Measurements from ENCODE around the gene PAX4. TPM values are rescaled to one million over a fixed set of nuclear protein-coding genes. Genes with fewer than 3 reads are reported as not detected.
"Not testable (repeated sequence)": the region's sequence is repeated elsewhere in the genome, so short reads cannot be mapped to it uniquely, and the experiment has no call there.

Gene PAX4
- total RNA-seq, 1 donor from 2014 or later: not detected

DNA sequence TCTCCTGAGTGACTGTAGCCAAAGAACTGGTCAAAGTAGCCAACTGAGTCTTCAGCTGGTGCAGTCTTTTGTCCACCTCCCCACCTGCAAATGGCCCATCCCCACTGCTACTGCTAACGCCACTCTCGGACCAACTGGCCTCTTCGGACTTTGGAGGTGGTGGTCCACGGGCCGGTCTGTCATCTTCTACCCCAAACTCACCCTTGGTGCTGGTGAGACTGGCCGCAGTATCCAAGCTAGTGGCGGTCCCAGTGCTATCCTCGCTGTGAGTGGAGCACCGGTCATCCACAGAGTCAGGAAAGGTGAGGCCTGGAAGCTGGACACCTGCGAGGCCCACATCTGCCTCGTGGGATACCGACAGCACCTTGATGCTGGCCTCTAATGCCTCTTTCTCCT, 33.3 kb downstream of the PAX4 start:
- ATAC-seq: no peak

DNA sequence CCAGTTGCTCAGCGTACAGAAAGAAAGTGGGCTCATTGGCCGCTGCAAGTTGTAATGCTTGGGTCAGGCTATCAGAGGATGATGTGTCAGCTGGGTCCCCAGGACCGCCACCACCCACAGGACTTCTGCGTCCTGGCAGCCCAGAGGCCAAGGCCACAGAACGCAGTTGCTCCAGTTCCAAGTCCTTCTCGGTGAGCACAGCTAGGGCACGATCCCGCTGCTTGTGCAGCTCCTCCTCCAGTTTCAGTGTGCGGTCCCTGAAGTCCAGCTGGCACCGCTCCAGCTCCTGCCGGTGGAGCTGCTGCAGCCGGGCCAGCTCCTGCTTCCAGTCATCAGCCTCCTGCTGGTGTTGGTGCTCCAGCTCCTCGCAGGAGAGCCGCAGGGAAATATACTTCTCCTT, 35.6 kb downstream of the PAX4 start:
- ATAC-seq: no peak

DNA sequence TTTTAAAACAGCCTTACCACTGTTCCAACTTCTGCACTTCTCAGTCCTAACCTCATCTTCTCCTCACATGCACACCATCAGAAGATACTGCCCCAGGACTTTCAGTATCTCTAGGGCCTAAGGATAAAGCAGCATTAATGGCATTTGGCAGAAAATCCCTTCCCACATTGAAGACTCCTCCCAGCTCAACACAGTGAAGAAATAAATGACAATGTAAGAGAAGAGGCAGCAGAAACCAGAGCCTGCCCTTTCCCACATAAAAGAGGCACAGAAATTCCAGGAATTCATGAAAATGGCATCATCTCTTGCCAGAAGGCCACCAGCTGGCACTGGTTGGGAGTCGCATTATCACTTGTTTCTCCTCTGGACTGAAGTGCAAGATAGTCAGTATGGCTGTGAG, 36.2 kb downstream of the PAX4 start:
- ATAC-seq: no peak

DNA sequence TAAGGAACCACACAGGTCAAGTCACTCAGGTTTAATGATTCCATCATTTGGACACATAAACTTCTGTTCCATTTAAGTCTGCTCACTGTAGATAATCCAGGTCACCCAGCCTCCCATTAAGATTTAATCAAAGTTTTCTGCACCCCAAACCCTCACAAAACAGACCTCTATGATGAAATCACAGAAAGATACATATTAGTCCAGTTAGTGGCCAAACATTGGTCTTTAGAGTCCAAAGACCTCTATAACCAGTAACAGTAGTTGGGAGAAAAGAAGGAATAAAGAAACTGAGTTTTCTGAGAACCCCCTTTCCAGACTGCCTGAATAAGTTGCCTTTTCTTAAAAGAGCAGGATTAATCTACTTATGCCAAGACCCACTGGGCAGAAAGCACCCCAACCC, 37.3 kb downstream of the PAX4 start:
- ATAC-seq: no peak

DNA sequence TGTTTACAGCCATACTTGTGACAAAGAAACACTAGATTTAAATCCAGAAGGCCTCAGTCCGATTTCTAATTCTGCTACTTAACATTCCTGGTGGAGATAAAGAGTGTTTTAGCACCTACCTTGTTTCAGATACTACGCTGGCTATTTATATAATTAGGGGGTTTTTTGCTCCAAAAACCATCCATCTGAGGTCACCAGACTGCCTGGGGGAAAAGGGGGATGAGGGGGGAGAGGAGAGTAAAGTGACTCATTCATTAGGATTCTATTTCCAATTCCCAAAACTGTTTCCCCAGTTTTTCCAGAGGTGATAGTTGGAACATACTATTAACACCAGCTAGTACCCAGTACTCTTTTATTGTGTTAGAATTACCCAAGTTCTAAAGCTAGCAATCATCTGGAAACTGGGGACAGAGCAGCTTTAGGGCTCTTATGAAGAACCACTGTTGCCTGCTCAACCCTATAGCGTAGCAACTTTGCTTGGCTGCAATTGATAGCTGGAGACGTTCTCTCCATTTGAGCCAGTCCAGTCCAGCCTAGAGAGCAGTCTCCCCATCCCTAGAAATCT, 39.1 kb downstream of the PAX4 start:
- no peak for ATAC-seq

DNA sequence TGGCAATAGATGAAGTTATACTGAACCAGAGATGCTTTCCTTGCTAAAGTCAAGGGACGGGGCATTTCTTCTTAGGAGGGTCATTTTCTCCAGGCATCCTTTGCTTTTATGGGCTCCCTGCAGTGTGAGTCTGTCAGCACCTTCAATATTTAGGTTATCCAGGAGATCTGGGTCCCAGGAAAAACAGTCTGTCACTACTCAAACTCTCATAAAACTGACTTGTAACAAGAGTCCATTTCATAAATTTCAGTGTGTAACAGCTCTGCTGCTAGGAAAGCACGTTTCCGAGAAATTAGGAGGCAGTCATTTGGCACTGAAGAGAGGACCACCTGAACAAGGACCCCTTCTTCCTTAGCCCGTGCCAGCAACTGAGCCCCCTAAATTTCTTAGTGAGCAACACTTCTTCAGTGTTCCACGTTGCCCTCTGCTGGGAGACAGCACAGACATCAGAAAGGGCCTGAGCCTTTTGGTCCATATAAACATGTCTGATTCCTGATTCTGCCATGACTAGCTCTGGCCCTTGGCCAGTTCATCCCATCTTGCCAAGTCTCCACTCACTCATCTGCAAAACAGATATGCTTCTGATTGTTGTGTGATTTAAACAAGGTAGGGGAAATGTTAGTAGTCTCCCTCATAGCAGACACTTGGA, 39.8 kb downstream of the PAX4 start:
- ATAC-seq: no peak

DNA sequence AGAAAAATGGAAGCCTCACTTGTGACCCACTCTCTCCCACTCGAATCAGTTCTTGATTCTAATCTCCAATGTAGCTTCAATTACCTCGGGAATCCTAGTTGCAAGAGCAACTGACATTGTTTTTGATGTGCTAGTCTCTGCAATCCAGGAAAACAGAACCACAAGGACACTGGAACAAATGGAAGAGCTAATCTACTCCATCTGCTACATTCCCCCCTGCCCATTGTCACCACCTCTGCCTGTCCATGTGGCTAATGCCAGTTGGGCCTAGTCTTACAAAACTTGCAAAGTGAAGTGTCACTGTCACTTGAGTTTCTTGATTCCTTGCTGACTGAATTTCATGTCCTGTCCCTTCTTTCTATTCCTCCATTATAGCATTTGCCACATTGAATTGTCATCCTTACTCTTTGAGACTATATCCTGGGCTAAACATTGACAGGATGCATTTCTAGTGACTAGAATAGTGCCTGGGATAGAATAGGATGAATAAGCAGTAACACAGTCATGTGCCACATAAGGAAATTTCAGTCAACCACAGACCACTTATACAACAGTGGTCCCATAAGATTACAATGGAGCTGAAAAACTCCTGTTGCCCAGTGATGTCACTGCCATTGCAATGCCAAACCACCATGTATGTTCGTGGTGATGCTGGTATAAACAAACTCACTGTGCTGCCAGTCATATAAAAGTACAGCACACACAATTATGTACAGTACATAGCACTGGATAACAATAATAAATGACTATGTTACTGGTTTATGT, 46.0 kb downstream of the PAX4 start:
- no peak for ATAC-seq

DNA sequence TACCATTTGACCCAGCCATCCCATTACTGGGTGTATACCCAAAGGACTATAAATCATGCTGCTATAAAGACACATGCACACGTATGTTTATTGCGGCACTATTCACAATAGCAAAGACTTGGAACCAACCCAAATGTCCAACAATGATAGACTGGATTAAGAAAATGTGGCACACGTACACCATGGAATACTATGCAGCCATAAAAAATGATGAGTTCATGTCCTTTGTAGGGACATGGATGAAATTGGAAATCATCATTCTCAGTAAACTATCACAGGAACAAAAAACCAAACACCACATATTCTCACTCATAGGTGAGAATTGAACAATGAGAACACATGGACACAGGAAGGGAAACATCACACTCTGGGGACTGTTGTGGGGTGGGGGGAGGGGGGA, 49.9 kb downstream of the PAX4 start:
- not testable (repeated sequence) for ATAC-seq

DNA sequence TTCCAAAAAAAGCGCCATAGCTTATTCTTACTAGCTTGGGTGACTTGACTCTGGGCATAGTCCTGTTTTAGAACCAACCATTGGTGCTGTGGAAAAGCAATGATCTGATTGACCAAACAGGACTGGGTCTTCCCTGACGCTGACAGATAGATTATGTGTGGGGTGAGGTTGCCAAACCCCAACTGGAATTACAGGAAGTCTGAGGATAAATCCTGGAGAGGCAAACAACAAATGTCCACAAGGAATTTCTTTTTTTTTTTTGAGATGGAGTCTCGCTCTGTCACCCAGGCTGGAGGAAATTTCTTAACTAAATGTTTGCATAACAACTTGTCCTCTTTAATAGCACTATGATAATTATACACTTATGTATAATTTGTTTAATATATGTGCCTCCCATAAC, 51.7 kb downstream of the PAX4 start:
- ATAC-seq: no peak

Other genes starting within 250 kb of the PAX4 start
- 17.6 TPM for gene ZNF800, start 225.4 kb downstream of the PAX4 start, total RNA-seq
- 11.0 TPM for gene GCC1, start 32.5 kb downstream of the PAX4 start, total RNA-seq
- 197 TPM for gene ARF5, start 29.7 kb downstream of the PAX4 start, total RNA-seq
- gene FSCN3, start 24.4 kb downstream of the PAX4 start, total RNA-seq: 0.52 TPM
- 115 TPM for gene SND1, start 34.1 kb upstream of the PAX4 start, total RNA-seq

All from esophagus mucosa (tissue), 1 donor.